Transverse colon (tissue), 4 donors: ENCODE data around the gene PLPPR2. TPM values are rescaled to one million over a fixed set of nuclear protein-coding genes. Genes with fewer than 3 reads are reported as not detected.

Experiments used
- DNase-seq: peaks from one replicate; pipeline ENCODE4 v3.0.0-alpha.2; 2019
- H3K27ac ChIP-seq, 4 donors: fragments of 200-600 bp; sonication (generic); 2 replicates each; pipeline ENCODE4 v1.5.1; 2016 to 2018; ENCODE audit warnings: inconsistent platforms in 4 of 4
- H3K27me3 ChIP-seq: fragments of 200-600 bp; sonication (generic); 2 replicates; pipeline ENCODE4 v1.5.1; 2017; ENCODE audit warnings: inconsistent platforms
- H3K36me3 ChIP-seq, 4 donors: fragments of 200-600 bp; sonication (generic); 2 replicates each; pipeline ENCODE4 v1.5.1; 2017 to 2019; ENCODE audit warnings: inconsistent platforms in 4 of 4
- H3K4me1 ChIP-seq, 4 donors: fragments of 200-600 bp; sonication (generic); 2 replicates each; pipeline ENCODE4 v1.5.1; 2017 to 2020; ENCODE audit warnings: inconsistent platforms in 4 of 4
- H3K4me3 ChIP-seq, 4 donors: fragments of 200-600 bp; sonication (generic); 1 replicate in 1 of 4; 2 replicates in 3 of 4; pipeline versions ENCODE4 v1.5.1 to v1.6.1; 2017 to 2019; ENCODE audit warnings: inconsistent platforms in 4 of 4
- H3K9me3 ChIP-seq, 2 donors: fragments of 200-600 bp; sonication (generic); 2 replicates each; pipeline ENCODE4 v1.5.1; 2017 to 2019; ENCODE audit warnings: inconsistent platforms in 2 of 2
- EP300 ChIP-seq: sonication (generic); formaldehyde crosslinking; IDR thresholded peaks from one replicate; pipeline ENCODE4 v1.6.1; 2017; ENCODE audit warnings: antibody characterized with exemption, low read depth
- POLR2A ChIP-seq: fragments of 450-650 bp; IDR thresholded peaks from one replicate; pipeline ENCODE4 v1.6.1; 2016; ENCODE audit warnings: antibody characterized with exemption, mild to moderate bottlenecking, moderate library complexity
- POLR2AphosphoS5 ChIP-seq, 3 donors: sonication (generic); formaldehyde crosslinking; IDR thresholded peaks; one replicate each; pipeline ENCODE4 v1.6.1; 2016; ENCODE audit warnings: antibody characterized with exemption in 3 of 3
- WGBS, 2 donors: methylation state at CpG; one replicate each; pipeline ENCODE4 v1.1.5; 2018; ENCODE audit warnings: low coverage in 1 of 2; 5-methylcytosine and 5-hydroxymethylcytosine counted together
- in situ Hi-C, 4 donors: fragments of 200-750 bp; cut with MboI; loops; one replicate each; pipeline versions ENCODE4 v1.15.0 to v1.15.1; 2017; ENCODE audit warnings: low sequenced_read_pairs in 3 of 4, low pct_ligation_motif_present in 1 of 4, low pct_unique_long_range_greater_than_20kb in 1 of 4
- intact Hi-C: fragments of 100-400 bp; cut with DNase I; formaldehyde crosslinking; loops from one replicate; pipeline ENCODE4 v1.15.1; 2023; ENCODE audit warnings: low total_unique reads
- small RNA-seq, 4 donors: library from RNA; depleted of rRNA; stranded (forward); fragments of <200 nt; gene quantifications; one replicate each; pipeline ENCODE3, GENCODE V24; 2016
- total RNA-seq, 4 donors: library from RNA; depleted of rRNA; stranded (reverse); fragments of >200 nt; gene quantifications; one replicate each; pipeline ENCODE4 v1.1.0, GENCODE V29; 2016
- TF ChIP-seq, protein P1 (sequence below), 5 experiments: fragments of 200-600 bp in 3 of 5; fragments of 450-650 bp in 2 of 5; sonication (generic) in 3 of 5; IDR thresholded peaks; 1 replicate in 2 of 5; 2 replicates in 3 of 5; pipeline ENCODE4 v1.5.1; 2016 to 2017; ENCODE audit warnings: antibody characterized with exemption in 5 of 5, inconsistent platforms in 3 of 5, mild to moderate bottlenecking in 2 of 5, moderate library complexity in 1 of 5

Gene PLPPR2
- total RNA-seq, 4 donors from 2014 or later, result 6.3 to 51.7 (median 11.5) TPM

DNA sequence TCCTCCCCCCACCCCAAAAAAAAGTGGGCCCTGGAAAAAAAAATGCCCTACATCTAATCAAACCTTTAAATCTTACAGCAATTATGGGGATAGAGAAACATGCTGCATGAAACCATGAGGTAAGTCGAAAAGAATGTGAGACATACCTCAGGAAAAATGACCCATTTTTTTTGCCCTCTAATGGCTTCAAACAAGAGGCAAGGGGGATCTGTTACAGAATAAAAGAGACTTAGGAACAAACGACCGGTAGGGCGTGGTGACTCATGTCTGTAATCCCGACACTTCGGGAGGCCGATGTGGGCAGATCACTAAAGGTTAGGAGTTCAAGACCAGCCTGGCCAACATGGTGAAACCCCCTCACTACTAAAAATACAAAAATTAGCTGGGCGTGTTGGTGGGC, 55.5 kb downstream of the PLPPR2 start:
- H3K4me1 ChIP-seq, result no peaks in the 10 kb centered on the region
- TF ChIP-seq POLR2AphosphoS5 (IDR thresholded peaks at IDR 0.05), result no peak
- TF ChIP-seq, protein P1, sequence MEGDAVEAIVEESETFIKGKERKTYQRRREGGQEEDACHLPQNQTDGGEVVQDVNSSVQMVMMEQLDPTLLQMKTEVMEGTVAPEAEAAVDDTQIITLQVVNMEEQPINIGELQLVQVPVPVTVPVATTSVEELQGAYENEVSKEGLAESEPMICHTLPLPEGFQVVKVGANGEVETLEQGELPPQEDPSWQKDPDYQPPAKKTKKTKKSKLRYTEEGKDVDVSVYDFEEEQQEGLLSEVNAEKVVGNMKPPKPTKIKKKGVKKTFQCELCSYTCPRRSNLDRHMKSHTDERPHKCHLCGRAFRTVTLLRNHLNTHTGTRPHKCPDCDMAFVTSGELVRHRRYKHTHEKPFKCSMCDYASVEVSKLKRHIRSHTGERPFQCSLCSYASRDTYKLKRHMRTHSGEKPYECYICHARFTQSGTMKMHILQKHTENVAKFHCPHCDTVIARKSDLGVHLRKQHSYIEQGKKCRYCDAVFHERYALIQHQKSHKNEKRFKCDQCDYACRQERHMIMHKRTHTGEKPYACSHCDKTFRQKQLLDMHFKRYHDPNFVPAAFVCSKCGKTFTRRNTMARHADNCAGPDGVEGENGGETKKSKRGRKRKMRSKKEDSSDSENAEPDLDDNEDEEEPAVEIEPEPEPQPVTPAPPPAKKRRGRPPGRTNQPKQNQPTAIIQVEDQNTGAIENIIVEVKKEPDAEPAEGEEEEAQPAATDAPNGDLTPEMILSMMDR (IDR thresholded peaks at IDR 0.05), result no peak
- TF ChIP-seq POLR2A, result no peak
- TF ChIP-seq EP300, result no peak
- in situ Hi-C loops (no loop called here), intact Hi-C loops (no loop called here)
- H3K27me3 ChIP-seq, result peaks cover 9% of the 10 kb centered on the region
- H3K27ac ChIP-seq, result no peak overlapping the region
- 71 to 100% methylated on average over 1 to 8 of the region's 8 CpGs for WGBS, 2 donors
- H3K36me3 ChIP-seq, result no peaks in the 10 kb centered on the region
- H3K4me3 ChIP-seq, result no peak overlapping the region
- H3K9me3 ChIP-seq, result no peaks in the 10 kb centered on the region
- no peak for DNase-seq

DNA sequence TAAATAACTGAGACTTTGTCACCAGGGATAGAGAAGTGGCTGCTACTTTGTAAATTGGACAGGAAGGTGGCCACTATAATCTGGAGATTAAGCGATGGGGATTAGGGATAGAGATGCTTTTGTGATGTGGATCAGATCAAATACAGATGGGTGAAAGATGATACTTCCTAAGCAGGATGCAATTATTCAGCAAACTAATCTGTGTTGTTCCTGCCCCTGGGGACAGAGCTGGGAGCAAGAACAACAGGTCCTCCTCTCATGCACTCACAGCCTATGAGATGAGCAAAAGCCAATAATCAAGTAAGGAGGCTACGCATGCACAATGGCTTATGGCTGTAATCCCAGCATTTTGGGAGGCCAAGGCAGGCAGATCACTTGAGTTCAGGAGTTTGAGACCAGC, 59.3 kb downstream of the PLPPR2 start:
- DNase-seq, result no peak
- no peak for TF ChIP-seq POLR2A
- TF ChIP-seq, protein P1 (IDR thresholded peaks at IDR 0.05), result no peak
- TF ChIP-seq EP300, result no peak
- TF ChIP-seq POLR2AphosphoS5 (IDR thresholded peaks at IDR 0.05), result no peak
- Histone ChIP-seq H3K27ac (no peak overlapping the region), H3K9me3 (no peaks in the 10 kb centered on the region), H3K36me3 (no peaks in the 10 kb centered on the region), H3K27me3 (peaks cover 31% of the 10 kb centered on the region), H3K4me3 (no peak overlapping the region), H3K4me1 (peaks cover 0 to 14% (median 9%) of the 10 kb centered on the region in 4 donors)
- 78 to 93% methylated on average over 1 to 2 of the region's 2 CpGs for WGBS, 2 donors
- in situ Hi-C loops, result no loop called here
- intact Hi-C loops, result no loop called here

Small RNAs within 50 kb of the gene (small RNA-seq; reads per million reads assigned to genes)
- 0 reads per million in 4 donors for gene RF00019

Other genes with a start within 250 kb of the PLPPR2 start
- gene SPC24, start 199.7 kb upstream of the PLPPR2 start, total RNA-seq, result 10 to 100 TPM in 1 of 4 donors, 1 to 10 TPM in 1, not detected in 2; 2.6 to 47.4 TPM
- gene KANK2, start 157.9 kb upstream of the PLPPR2 start, total RNA-seq, result 100 to 1,000 TPM; 145 to 339 (median 243) TPM
- gene ANGPTL8, start 115.8 kb upstream of the PLPPR2 start, total RNA-seq, result not detected
- 100 to 1,000 TPM in 1 of 4 donors, 10 to 100 TPM in 3; 66.4 to 268 (median 78.4) TPM for gene DOCK6, start 92.9 kb upstream of the PLPPR2 start, total RNA-seq
- gene TSPAN16, start 59.3 kb upstream of the PLPPR2 start, total RNA-seq, result not detected
- 10 to 100 TPM; 16.5 to 41.1 (median 18.6) TPM for gene RAB3D, start 15.8 kb upstream of the PLPPR2 start, total RNA-seq
- 100 to 1,000 TPM in 2 of 4 donors, 10 to 100 TPM in 2; 18.7 to 163 (median 88.4) TPM for gene TMEM205, start 9.2 kb upstream of the PLPPR2 start, total RNA-seq
- 1,000 to 10,000 TPM in 1 of 4 donors, 10 to 100 TPM in 3; 13.8 to 1,153 (median 26.1) TPM for gene CCDC159, start 8.9 kb upstream of the PLPPR2 start, total RNA-seq
- gene SWSAP1, start 19.2 kb downstream of the PLPPR2 start, total RNA-seq, result 10 to 100 TPM in 1 of 4 donors, 1 to 10 TPM in 3; 2.1 to 11.1 (median 2.6) TPM
- gene EPOR, start 28.9 kb downstream of the PLPPR2 start, total RNA-seq, result 10 to 100 TPM in 1 of 4 donors, 1 to 10 TPM in 3; 2.3 to 24.3 (median 6.4) TPM
- gene RGL3, start 63.9 kb downstream of the PLPPR2 start, total RNA-seq, result 10 to 100 TPM in 3 of 4 donors, 1 to 10 TPM in 1; 6.7 to 78.9 (median 28.1) TPM
- 1 to 10 TPM in 1 of 4 donors, under 1 TPM in 1, not detected in 2; 0.32 to 2.2 TPM for gene ODAD3, start 79.7 kb downstream of the PLPPR2 start, total RNA-seq
- 100 to 1,000 TPM; 119 to 195 (median 183) TPM for gene PRKCSH, start 80.2 kb downstream of the PLPPR2 start, total RNA-seq
- 1 to 10 TPM in 2 of 4 donors, under 1 TPM in 1, not detected in 1; 0.27 to 3.2 (median 1.3) TPM for gene ELAVL3, start 125.6 kb downstream of the PLPPR2 start, total RNA-seq
- gene ZNF653, start 150.4 kb downstream of the PLPPR2 start, total RNA-seq, result 10 to 100 TPM; 10.6 to 44.9 (median 17.4) TPM
- 10 to 100 TPM; 20.9 to 63.4 (median 39.1) TPM for gene ECSIT, start 173.7 kb downstream of the PLPPR2 start, total RNA-seq
- 1,000 to 10,000 TPM in 1 of 4 donors, 100 to 1,000 TPM in 3; 198 to 1,121 (median 486) TPM for gene CNN1, start 183.4 kb downstream of the PLPPR2 start, total RNA-seq
- 10 to 100 TPM; 14.7 to 45.7 (median 37.2) TPM for gene ELOF1, start 203.8 kb downstream of the PLPPR2 start, total RNA-seq
- gene ACP5, start 222.2 kb downstream of the PLPPR2 start, total RNA-seq, result 10 to 100 TPM; 10.5 to 60.2 (median 22.4) TPM
- gene ZNF627, start 242.1 kb downstream of the PLPPR2 start, total RNA-seq, result 10 to 100 TPM in 1 of 4 donors, 1 to 10 TPM in 2, under 1 TPM in 1; 0.40 to 10.2 (median 7.0) TPM